WTC11 (cell line): ENCODE measurements around the gene TTC7B. TPM values are rescaled to one million over a fixed set of nuclear protein-coding genes. Genes with fewer than 3 reads are reported as not detected.
A peak's percentile ranks its signal among the peaks of the same experiment; 100 is the strongest.

Experiments
- ATAC-seq: fragments of 200-7000 bp; cut with Tn5 transposase; 2 replicates; pipeline ENCODE4 v1.10.0; 2021; ENCODE audit warnings: mild to moderate bottlenecking, moderate library complexity
- CTCF ChIA-PET: fragments of 300-600 bp; sonication (Branson Sonifier 250); formaldehyde crosslinking; loops from one replicate; lab custom pipeline; 2021; ENCODE audit warnings: antibody characterized with exemption; lab: Charles Lee
- POLR2A ChIA-PET: fragments of 350-600 bp; sonication (Branson Sonifier 250); formaldehyde crosslinking; loops from one replicate; lab custom pipeline; 2021; ENCODE audit warnings: antibody characterized with exemption; lab: Charles Lee
- DNase-seq: peaks from one replicate; pipeline ENCODE4 v3.0.0; 2021; ENCODE audit warnings: low spot score
- H3K27ac Mint-ChIP-seq: 2 replicates; pipeline ENCODE4 v1.8.0; 2021; ENCODE audit warnings: mixed read lengths
- H3K27me3 Mint-ChIP-seq: 2 replicates; pipeline ENCODE4 v1.8.0; 2021; ENCODE audit warnings: low read depth, mild to moderate bottlenecking, moderate library complexity, mixed read lengths
- H3K36me3 Mint-ChIP-seq: 2 replicates; pipeline ENCODE4 v1.8.0; 2021; ENCODE audit warnings: mixed read lengths
- H3K4me1 Mint-ChIP-seq: 2 replicates; pipeline ENCODE4 v1.8.0; 2022; ENCODE audit warnings: mixed read lengths
- H3K4me3 Mint-ChIP-seq: 2 replicates; pipeline ENCODE4 v1.8.0; 2021; ENCODE audit warnings: mild to moderate bottlenecking, moderate library complexity, mixed read lengths
- H3K9me3 Mint-ChIP-seq: 2 replicates; pipeline ENCODE4 v1.8.0; 2021; ENCODE audit warnings: mixed read lengths
- AR ChIP-seq: fragments of 250-450 bp; sonication (Bioruptor Pico); IDR thresholded peaks from 2 replicates; pipeline ENCODE4 v1.9.0; 2021; ENCODE audit warnings: mild to moderate bottlenecking
- ATF1 ChIP-seq: sonication (generic); formaldehyde crosslinking; IDR thresholded peaks from 2 replicates; pipeline ENCODE4 v1.8.1; 2023; ENCODE audit warnings: mild to moderate bottlenecking, moderate library complexity, missing genetic modification reagents
- ATF6 ChIP-seq: sonication (generic); formaldehyde crosslinking; IDR thresholded peaks from 2 replicates; pipeline ENCODE4 v1.8.1; 2023; ENCODE audit warnings: mild to moderate bottlenecking, missing genetic modification reagents
- ELF4 ChIP-seq: sonication (generic); formaldehyde crosslinking; IDR thresholded peaks from 2 replicates; pipeline ENCODE4 v1.8.1; 2022; ENCODE audit warnings: low read depth, mild to moderate bottlenecking, moderate library complexity, missing genetic modification reagents
- KAT7 ChIP-seq: sonication (generic); formaldehyde crosslinking; IDR thresholded peaks from 2 replicates; pipeline ENCODE4 v1.8.1; 2023; ENCODE audit warnings: missing genetic modification reagents, mild to moderate bottlenecking, borderline replicate concordance
- MAX ChIP-seq: sonication (generic); formaldehyde crosslinking; IDR thresholded peaks from 2 replicates; pipeline ENCODE4 v1.8.0; 2022; ENCODE audit warnings: mild to moderate bottlenecking, missing genetic modification reagents
- RORB ChIP-seq: fragments of 250-450 bp; sonication (Bioruptor Pico); IDR thresholded peaks from 2 replicates; pipeline ENCODE4 v1.9.0; 2021; ENCODE audit warnings: mild to moderate bottlenecking
- SMAD3 ChIP-seq: sonication (generic); formaldehyde crosslinking; IDR thresholded peaks from 2 replicates; pipeline ENCODE4 v1.8.0; 2022; ENCODE audit warnings: missing genetic modification reagents, mild to moderate bottlenecking, borderline replicate concordance
- SMAD4 ChIP-seq: sonication (generic); formaldehyde crosslinking; IDR thresholded peaks from 2 replicates; pipeline ENCODE4 v1.8.0; 2022; ENCODE audit warnings: mild to moderate bottlenecking, missing genetic modification reagents
- SP1 ChIP-seq: sonication (generic); formaldehyde crosslinking; conservative IDR thresholded peaks from 2 replicates; pipeline ENCODE4 v1.8.1; 2022; ENCODE audit warnings: missing genetic modification reagents
- ZNF121 ChIP-seq: sonication (generic); formaldehyde crosslinking; IDR thresholded peaks from 2 replicates; pipeline ENCODE4 v1.8.0; 2023; ENCODE audit warnings: missing genetic modification reagents
- ZSCAN18 ChIP-seq: fragments of 250-450 bp; sonication (Bioruptor Pico); IDR thresholded peaks from 2 replicates; pipeline ENCODE4 v2.1.2; 2022; ENCODE audit warnings: mild to moderate bottlenecking, moderate library complexity
- total RNA-seq: library from RNA; stranded (reverse); gene quantifications from 3 replicates; pipeline ENCODE4 v1.2.3, GENCODE V29; 2021
- TF ChIP-seq, protein P1 (sequence below): sonication (generic); formaldehyde crosslinking; IDR thresholded peaks from 2 replicates; pipeline ENCODE4 v1.8.1; 2023; ENCODE audit warnings: mild to moderate bottlenecking, missing genetic modification reagents, borderline replicate concordance

Gene TTC7B
- total RNA-seq, 1 experiment from 2014 or later, result 27.6 TPM

DNA sequence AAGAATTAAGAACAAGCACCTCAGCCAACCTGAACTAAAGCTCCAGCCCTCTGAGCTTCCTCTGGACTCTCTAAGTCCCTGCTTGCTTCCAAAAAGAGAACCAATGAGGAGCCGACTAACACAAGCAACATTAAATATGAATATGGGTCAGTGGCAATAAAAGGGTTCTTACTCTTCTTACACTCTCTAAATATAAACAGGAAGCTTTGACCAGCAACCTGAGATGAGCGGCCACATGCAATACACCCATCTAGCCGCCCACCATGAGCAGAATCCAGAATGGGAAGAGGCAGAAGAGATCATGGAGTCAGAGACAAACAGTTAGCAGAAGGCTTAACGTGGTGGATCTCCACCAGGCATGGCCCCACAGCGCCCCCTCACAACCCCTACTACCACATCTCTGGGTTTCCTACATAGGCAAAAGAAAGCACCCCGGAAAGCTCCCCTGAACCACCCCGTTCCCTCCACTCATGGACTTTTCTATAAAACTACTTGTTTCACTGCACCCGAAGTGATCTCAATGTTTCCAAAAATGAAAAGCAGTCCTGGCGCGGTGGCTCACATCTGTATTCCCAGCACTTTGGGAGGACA lies 59.4 kb downstream of the TTC7B start:
- Mint-ChIP-seq H3K27me3 (peaks cover 10% of the 10 kb centered on the region), H3K9me3 (no peaks in the 10 kb centered on the region), H3K4me3 (peak overlapping the region; percentile 59; the same call in 1 of the 2 replicates), H3K4me1 (peaks cover 33% of the 10 kb centered on the region), H3K36me3 (no peaks in the 10 kb centered on the region), H3K27ac (no peak overlapping the region)
- POLR2A ChIA-PET, result interaction anchor here (0.6 to 0.7 kb wide), 2 partner anchors 28 to 76 kb away, joined by 3 read pairs; no protein-coding TSS in a partner anchor
- TF ChIP-seq ATF6 (CRISPR knock-in tag) (no peak), ZSCAN18 (CRISPR knock-in tag) (peak; percentile 2; the same call in 1 of the 2 replicates), SMAD4 (CRISPR knock-in tag) (no peak)
- DNase-seq (peak; percentile 62), ATAC-seq (0 out of 2 replicates have a peak, but pooled peaks have one; percentile 11)
- CTCF ChIA-PET, result interaction anchor here (0.5 to 4.1 kb wide), 39 partner anchors 8 to 480 kb away, joined by 3 to 51 read pairs (median 6); partner anchors contain the start of genes DGLUCY and TTC7B

DNA sequence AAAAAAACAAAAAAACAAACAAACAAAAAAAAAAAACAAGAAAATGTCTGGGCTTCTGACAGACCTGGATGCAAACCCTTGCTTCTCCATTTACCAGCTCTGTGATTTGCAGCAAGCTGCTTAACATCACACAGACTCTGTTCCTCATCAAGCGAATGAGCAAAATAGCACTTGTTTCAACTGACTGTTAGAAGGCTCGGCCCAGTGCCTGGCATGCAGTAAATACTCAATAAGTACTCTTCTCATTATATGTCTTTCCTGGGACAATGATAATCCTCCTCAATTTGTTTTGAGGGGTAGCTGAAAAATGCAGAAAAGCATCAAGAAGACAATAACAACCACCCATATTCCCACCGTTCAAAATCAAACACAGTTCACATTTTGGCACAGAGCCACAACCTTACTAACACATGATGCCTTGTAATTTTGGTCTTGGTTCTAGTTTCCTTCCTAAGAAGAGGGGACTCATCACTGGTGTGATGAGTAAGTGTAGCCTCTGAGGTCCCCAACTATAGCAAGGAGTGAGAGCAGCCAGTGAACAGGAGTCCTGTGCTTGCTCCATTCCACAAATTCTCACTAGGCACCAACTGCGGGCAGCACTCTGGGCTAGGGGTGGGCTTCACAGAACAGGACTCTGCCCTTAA lies 60.4 kb downstream of the TTC7B start:
- Mint-ChIP-seq H3K9me3 (no peaks in the 10 kb centered on the region), H3K27me3 (peaks cover 10% of the 10 kb centered on the region), H3K36me3 (no peaks in the 10 kb centered on the region), H3K27ac (no peak overlapping the region), H3K4me1 (peaks cover 27% of the 10 kb centered on the region), H3K4me3 (no peak overlapping the region)
- TF ChIP-seq SP1 (CRISPR knock-in tag) (no peak), AR (CRISPR knock-in tag) (no peak), KAT7 (CRISPR knock-in tag) (no peak), ZSCAN18 (CRISPR knock-in tag) (no peak), RORB (CRISPR knock-in tag) (no peak), ZNF121 (CRISPR knock-in tag) (no peak), ELF4 (no peak), MAX (CRISPR knock-in tag) (no peak), ATF1 (CRISPR knock-in tag) (no peak)
- no peak for DNase-seq
- ATAC-seq, result no peak
- POLR2A ChIA-PET, result interaction anchor here (0.7 kb wide), 1 partner anchor 27 kb away, joined by 3 read pairs; no protein-coding TSS in a partner anchor
- CTCF ChIA-PET, result no interaction called here

- ChIA-PET CTCF (no interaction called here), POLR2A (interaction anchor here (1.2 kb wide), 1 partner anchor 12 kb away, joined by 3 read pairs; no protein-coding TSS in a partner anchor)
- Mint-ChIP-seq H3K27ac (no peak overlapping the region), H3K27me3 (peaks cover 10% of the 10 kb centered on the region), H3K9me3 (peaks cover 13% of the 10 kb centered on the region), H3K4me1 (peaks cover 11% of the 10 kb centered on the region), H3K4me3 (no peak overlapping the region), H3K36me3 (peaks cover 10% of the 10 kb centered on the region; the same call in 1 of the 2 replicates)
- DNase-seq, result no peak
- ATAC-seq, result no peak
- no peak for TF ChIP-seq SMAD3 (CRISPR knock-in tag)
- TF ChIP-seq, protein P1, sequence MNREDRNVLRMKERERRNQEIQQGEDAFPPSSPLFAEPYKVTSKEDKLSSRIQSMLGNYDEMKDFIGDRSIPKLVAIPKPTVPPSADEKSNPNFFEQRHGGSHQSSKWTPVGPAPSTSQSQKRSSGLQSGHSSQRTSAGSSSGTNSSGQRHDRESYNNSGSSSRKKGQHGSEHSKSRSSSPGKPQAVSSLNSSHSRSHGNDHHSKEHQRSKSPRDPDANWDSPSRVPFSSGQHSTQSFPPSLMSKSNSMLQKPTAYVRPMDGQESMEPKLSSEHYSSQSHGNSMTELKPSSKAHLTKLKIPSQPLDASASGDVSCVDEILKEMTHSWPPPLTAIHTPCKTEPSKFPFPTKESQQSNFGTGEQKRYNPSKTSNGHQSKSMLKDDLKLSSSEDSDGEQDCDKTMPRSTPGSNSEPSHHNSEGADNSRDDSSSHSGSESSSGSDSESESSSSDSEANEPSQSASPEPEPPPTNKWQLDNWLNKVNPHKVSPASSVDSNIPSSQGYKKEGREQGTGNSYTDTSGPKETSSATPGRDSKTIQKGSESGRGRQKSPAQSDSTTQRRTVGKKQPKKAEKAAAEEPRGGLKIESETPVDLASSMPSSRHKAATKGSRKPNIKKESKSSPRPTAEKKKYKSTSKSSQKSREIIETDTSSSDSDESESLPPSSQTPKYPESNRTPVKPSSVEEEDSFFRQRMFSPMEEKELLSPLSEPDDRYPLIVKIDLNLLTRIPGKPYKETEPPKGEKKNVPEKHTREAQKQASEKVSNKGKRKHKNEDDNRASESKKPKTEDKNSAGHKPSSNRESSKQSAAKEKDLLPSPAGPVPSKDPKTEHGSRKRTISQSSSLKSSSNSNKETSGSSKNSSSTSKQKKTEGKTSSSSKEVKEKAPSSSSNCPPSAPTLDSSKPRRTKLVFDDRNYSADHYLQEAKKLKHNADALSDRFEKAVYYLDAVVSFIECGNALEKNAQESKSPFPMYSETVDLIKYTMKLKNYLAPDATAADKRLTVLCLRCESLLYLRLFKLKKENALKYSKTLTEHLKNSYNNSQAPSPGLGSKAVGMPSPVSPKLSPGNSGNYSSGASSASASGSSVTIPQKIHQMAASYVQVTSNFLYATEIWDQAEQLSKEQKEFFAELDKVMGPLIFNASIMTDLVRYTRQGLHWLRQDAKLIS (CRISPR knock-in tag), result no peak
- no peak for TF ChIP-seq ATF6 (CRISPR knock-in tag)
Measured at GRCh38 chr14:90753456-90754005, 62.7 kb downstream of the TTC7B start.
